IPS DF 4.7 (cell line): ENCODE measurements around the gene FAM236A.
"Not testable (repeated sequence)": the region's sequence is repeated elsewhere in the genome, so short reads cannot be mapped to it uniquely, and the experiment has no call there.

Experiments used
- DNase-seq: peaks from one replicate; pipeline ENCODE4 v3.0.0-alpha.2; 2013; ENCODE audit warnings: low spot score; ENCODE audit errors: extremely low read depth

The FAM236A gene

GRCh38 chrX:72937906-72938305 is at the start of gene FAM236A:
FAM236A (plus strand) TSS chrX:72938206; CDS start chrX:72938263, 57 bp downstream.
- not testable (repeated sequence) for DNase-seq

GRCh38 chrX:72889740-72890139 is 48.3 kb upstream of the FAM236A start:
- not testable (repeated sequence) for DNase-seq

DNA sequence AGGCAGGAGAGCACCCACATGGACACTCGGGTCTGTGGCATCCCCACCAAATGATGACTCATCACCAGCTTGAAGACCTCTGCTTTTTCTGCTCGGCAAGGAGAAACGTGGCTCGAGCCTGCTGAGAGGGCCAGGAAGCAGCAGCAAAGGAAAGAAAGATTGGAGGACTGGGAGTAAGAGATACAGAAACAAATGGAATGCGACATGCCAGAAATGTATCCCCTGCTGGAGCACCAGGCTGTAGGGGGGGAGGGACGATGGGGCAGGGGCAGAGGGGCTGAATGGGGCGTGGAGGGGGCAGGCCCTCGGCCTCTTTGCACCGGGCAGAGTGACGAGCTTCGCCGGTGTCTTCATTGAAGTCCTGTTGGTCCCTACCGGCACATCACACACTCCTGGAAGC is 25.7 kb upstream of the FAM236A start, which contains the start of gene FAM236C:
TSS of gene FAM236C (plus strand) at position 301 of the 400 bp plus-strand sequence. CDS start 100 bp downstream, outside the sequence.
- DNase-seq = not testable (repeated sequence)

DNA sequence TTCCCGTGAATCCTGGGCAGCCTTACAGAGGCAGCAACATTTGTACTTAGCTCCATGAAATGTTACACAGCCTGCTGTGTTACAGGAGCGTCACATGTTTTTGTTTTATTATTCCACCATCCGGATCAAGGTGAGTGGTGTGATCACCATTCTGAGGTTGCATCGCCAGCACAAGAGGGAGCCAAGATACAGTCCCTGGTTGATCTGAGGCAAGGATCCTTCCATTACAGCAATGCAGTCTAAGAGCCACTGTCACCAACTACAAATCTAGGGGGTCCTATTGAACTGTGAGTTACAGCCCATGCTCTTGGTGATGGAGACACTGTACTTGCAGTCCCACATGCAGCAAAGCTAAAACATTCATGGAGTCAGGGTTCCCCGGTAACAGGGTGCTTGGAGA is 21.9 kb upstream of the FAM236A start:
- not testable (repeated sequence) for DNase-seq

- not testable (repeated sequence) for DNase-seq
Measured at GRCh38 chrX:72932283-72932682, 5.7 kb upstream of the FAM236A start.

- not testable (repeated sequence) for DNase-seq
Measured at GRCh38 chrX:72936455-72936854, 1.6 kb upstream of the FAM236A start.

GRCh38 chrX:72936882-72937455 is 1.0 kb upstream of the FAM236A start:
- DNase-seq = not testable (repeated sequence)

DNA sequence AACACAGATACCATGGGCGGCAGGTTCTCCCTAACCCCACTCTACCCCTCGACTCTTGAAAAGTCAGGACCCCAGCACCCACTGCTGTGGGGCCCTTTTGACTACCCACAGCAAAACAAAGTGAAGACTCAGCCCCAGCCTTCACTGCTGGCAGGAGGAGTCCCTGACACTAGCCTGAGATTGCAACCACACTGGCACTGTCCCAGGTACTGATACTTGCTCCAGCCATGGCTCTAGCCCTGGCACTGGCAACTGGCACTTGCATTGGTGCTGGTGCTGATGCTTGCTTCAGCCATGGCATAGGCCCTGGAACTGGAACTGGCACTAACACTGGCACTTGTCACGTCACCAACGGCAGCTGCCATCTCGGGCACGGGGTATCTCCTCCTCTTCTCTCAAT is 4.3 kb downstream of the FAM236A start:
- DNase-seq = not testable (repeated sequence)

DNA sequence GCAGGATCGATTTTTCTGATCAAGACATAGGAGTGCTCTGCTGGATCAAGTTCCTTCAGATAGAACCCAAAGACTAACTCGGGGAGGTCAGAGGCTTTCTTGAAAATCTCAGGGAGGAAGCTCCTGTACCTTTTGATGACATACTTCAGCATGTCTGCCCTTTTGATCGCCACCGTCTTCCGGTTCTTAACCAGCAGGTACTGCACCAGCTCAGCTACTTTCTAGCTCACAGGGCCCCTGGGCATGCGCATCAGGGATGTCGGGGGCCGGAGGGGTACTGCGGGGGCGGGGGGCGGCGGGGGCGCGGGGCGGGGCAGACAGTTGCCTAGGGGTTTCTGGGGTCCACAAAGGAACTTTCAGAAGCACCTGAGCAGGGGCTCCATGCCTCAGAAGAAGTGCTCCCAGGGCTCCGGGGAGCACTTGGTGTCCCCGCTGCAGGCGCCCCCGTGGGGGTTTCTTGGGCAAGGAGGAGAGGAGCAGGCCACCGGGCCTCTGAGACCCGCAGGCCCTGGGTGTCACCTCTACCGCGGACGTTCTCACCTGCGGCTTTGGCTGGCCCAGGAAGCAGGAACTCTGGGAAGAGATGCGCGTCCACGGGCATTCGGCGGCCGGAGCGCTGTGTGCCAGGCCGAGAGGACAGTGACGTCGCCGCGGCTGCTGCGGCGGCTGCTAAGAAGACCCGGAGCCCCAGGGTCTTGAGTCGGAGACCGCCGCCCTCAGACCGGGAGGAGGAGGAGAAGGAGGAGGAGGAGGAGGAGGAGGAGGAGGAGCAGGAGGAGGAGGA is 5.2 kb downstream of the FAM236A start:
- not testable (repeated sequence) for DNase-seq

DNA sequence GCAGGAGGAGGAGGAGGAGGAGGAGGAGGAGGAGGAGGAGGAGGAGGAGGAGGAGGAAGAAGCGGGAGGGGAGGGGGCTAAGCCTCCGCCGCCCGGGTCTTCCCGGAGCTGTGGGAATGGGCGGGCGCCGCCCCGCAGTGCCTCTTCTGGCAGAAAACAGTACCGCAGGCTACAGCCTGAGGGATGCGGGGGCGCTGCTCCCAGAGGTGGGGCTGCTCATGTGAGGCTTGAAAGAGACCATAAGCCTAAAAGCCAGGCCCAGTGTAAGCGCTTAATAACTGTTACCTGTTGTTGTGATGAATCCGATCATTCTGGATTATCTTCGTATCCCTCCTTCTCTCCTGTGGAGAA is 5.8 kb downstream of the FAM236A start, which contains the start of gene DMRTC1:
TSS of gene DMRTC1 (minus strand) at position 19 of the 351 bp plus-strand sequence. CDS start 68,143 bp downstream, outside the sequence.
- DNase-seq = not testable (repeated sequence)

DNA sequence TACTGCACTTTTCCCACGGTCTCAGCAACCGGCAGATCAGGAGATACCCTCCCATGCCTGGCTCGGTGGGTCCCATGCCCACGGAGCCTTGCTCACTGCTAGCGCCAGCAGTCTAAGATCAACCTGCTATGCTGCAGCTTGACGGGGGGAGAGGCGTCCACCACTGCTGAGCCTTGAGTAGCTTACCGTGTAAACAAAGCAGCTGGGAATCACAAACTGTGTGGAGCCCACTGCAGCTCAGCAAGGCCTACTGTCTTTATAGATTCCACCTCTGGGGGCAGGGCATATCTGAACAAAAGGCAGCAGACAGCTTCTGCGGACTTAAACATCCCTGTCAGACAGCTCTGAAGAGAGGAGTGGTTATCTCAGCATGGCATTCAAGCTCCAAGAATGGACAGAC is 22.0 kb downstream of the FAM236A start:
- not testable (repeated sequence) for DNase-seq

- DNase-seq = not testable (repeated sequence)
Measured at GRCh38 chrX:72971859-72972258, 33.9 kb downstream of the FAM236A start.

- not testable (repeated sequence) for DNase-seq
Measured at GRCh38 chrX:72974885-72975284, 36.9 kb downstream of the FAM236A start.

- not testable (repeated sequence) for DNase-seq
Measured at GRCh38 chrX:72980894-72981469, 43.0 kb downstream of the FAM236A start.
